ENCODE results near the gene SMC1B. TPM values are rescaled to one million over a fixed set of nuclear protein-coding genes. Genes with fewer than 3 reads are reported as not detected.
"Not testable (repeated sequence)": the region's sequence is repeated elsewhere in the genome, so short reads cannot be mapped to it uniquely, and the experiment has no call there.

Gene SMC1B
- total and polyA plus RNA-seq, 7 donors, result not detected

DNA sequence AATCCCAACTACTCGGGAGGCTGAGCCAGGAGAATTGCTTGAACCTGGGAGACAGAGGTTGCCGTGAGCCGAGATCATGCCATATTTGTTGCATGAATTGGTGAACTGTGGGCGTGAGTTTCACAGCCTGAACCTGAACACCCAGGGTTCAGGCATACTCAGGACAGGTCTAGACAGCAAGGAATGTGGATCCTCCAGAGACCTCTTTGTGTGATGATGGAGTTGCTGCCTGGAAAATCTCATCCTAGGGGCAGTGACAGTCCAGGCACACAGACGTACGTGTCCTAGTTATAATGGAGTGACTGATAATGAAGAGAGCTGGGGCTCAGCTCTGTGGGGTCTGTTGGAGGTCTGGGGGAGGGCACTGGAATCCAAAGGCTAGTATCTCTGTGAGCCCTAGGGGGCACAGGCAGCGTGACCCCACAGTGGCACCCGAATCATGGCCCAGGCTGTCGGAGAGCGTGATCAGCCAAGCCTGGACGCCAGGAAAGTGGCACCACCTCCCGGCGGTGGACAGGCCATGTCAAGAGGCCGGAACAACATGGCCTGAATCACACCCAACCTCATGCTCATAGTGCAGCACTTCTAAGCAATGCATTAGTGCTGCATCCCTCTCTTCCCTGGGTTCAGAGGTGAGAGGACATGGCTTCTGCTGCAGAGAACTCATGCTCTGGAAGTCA, 31.8 kb upstream of the SMC1B start:
- intact Hi-C loops (cut with DNase I), result no loop called here
- WGBS, 3 donors, result 84 to 88% (median 88%) methylated on average over 14 of the region's 14 CpGs
- TF ChIP-seq, protein P1, sequence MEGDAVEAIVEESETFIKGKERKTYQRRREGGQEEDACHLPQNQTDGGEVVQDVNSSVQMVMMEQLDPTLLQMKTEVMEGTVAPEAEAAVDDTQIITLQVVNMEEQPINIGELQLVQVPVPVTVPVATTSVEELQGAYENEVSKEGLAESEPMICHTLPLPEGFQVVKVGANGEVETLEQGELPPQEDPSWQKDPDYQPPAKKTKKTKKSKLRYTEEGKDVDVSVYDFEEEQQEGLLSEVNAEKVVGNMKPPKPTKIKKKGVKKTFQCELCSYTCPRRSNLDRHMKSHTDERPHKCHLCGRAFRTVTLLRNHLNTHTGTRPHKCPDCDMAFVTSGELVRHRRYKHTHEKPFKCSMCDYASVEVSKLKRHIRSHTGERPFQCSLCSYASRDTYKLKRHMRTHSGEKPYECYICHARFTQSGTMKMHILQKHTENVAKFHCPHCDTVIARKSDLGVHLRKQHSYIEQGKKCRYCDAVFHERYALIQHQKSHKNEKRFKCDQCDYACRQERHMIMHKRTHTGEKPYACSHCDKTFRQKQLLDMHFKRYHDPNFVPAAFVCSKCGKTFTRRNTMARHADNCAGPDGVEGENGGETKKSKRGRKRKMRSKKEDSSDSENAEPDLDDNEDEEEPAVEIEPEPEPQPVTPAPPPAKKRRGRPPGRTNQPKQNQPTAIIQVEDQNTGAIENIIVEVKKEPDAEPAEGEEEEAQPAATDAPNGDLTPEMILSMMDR (IDR thresholded peaks at IDR 0.05), result no peak

DNA sequence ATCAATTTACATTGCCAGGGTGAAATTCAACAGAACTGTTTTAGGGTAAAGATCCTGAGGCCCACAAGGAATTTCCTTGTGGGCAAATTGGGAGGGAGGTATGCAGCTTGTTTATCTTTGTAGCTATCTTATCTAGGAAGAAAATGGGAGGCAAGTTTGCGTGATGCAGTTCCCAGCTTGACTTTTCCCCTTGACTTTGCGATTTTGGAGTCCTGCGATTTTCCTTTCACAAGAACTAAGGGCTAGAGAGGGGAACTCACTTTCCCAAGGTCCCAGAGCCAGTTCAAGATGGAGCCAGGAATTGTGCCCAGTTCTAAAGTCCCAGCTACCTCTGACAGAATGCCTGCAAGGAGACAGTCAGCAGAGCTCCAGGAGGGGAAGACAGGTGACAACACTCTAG, 30.8 kb upstream of the SMC1B start:
- 91 to 97% (median 92%) methylated on average over 3 of the region's 3 CpGs for WGBS, 3 donors
- H3K27me3 ChIP-seq (ENCODE audit: insufficient read depth in 3 of 3, low read length in 2 of 3), result no peaks in the 10 kb centered on the region
- DNase-seq, result no peak
- H3K9me3 ChIP-seq, result no peaks in the 10 kb centered on the region
- TF ChIP-seq, protein P1 (IDR thresholded peaks at IDR 0.05), result no peak
- H3K36me3 ChIP-seq (ENCODE audit: insufficient read depth in 1 of 2, low read depth in 1 of 2), result no peaks in the 10 kb centered on the region
- H3K27ac ChIP-seq, result no peak overlapping the region
- intact Hi-C loops (cut with DNase I), result loop anchor here (5.0 kb wide), 2 partner anchors 63 to 108 kb away; no protein-coding TSS in a partner anchor
- no peaks in the 10 kb centered on the region for H3K4me1 ChIP-seq
- ATAC-seq, result no peak
- H3K4me3 ChIP-seq, result no peak overlapping the region

More for the DNA sequence above, 31.8 kb upstream of the SMC1B start:
- ATAC-seq (no peak), DNase-seq (peak in 1 of 2 donors; percentile 28)
- Histone ChIP-seq H3K36me3 (ENCODE audit: insufficient read depth in 1 of 2, low read depth in 1 of 2) (no peaks in the 10 kb centered on the region), H3K9me3 (no peaks in the 10 kb centered on the region), H3K27ac (no peak overlapping the region), H3K27me3 (ENCODE audit: insufficient read depth in 3 of 3, low read length in 2 of 3) (no peaks in the 10 kb centered on the region), H3K4me1 (no peaks in the 10 kb centered on the region), H3K4me3 (no peak overlapping the region)

DNA sequence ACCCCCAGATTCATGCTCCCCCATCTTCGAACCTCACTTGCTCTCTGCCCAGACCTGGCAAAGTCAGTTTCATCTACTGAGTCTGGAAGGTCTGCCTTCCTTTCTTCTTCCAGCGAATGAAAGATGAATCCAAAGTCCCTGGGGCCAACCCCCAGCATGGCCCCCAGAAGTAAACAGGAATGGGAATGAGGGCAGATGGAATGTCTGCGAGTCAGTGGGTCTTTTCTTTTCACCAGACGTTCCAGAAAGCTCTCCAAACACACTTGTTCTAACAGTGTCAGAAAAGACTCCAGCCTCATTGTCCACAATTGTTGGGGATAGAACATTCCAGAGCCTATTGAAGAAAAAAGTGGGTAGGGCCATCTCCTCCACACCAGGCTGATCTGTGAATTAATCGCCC, 28.7 kb upstream of the SMC1B start:
- ATAC-seq (no peak), DNase-seq (no peak)
- Histone ChIP-seq H3K27ac (no peak overlapping the region), H3K27me3 (ENCODE audit: insufficient read depth in 3 of 3, low read length in 2 of 3) (no peaks in the 10 kb centered on the region), H3K36me3 (ENCODE audit: insufficient read depth in 1 of 2, low read depth in 1 of 2) (no peaks in the 10 kb centered on the region), H3K9me3 (no peaks in the 10 kb centered on the region), H3K4me1 (no peaks in the 10 kb centered on the region), H3K4me3 (no peak overlapping the region)
- WGBS, 3 donors, result 75 to 87% (median 81%) methylated on average over 5 of the region's 5 CpGs
- intact Hi-C loops (cut with DNase I), result loop anchor here (5.0 kb wide), 2 partner anchors 65 to 110 kb away; no protein-coding TSS in a partner anchor
- TF ChIP-seq, protein P1 (IDR thresholded peaks at IDR 0.05), result no peak

DNA sequence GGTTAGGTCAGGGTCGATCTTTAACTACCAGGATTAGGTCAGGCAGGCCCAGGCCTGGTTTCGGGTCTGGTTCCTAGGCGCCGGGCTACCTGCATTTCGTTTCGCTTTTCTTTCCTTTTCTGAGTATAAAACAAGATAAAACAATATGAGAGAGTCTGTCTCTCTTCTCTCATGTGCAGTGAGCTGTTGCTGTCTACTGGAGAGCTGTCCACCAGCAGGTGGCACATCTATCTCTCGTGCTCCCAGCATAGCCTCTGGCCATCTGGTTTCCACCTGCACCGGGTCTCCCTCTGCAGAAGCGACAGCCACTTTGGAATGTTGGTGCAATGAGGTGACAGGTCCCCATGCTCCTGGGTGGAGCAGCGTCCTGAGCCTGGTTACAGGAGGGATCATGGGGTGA, 27.7 kb upstream of the SMC1B start:
- no peak overlapping the region for H3K27ac ChIP-seq
- H3K27me3 ChIP-seq (ENCODE audit: insufficient read depth in 3 of 3, low read length in 2 of 3), result no peaks in the 10 kb centered on the region
- ATAC-seq (peak; percentile 71 to 76 (median 74)), DNase-seq (peak; percentile 46 to 71)
- H3K4me1 ChIP-seq, result no peaks in the 10 kb centered on the region
- intact Hi-C loops (cut with DNase I), result loop anchor here (2.0 to 5.0 kb wide), 3 partner anchors 66 to 112 kb away; no protein-coding TSS in a partner anchor
- no peak overlapping the region for H3K4me3 ChIP-seq
- WGBS, 3 donors, result 32 to 39% (median 35%) methylated on average over 10 of the region's 10 CpGs
- TF ChIP-seq, protein P1 (IDR thresholded peaks at IDR 0.05), result peak; percentile 67
- H3K9me3 ChIP-seq, result no peaks in the 10 kb centered on the region
- no peaks in the 10 kb centered on the region for H3K36me3 ChIP-seq (ENCODE audit: insufficient read depth in 1 of 2, low read depth in 1 of 2)

DNA sequence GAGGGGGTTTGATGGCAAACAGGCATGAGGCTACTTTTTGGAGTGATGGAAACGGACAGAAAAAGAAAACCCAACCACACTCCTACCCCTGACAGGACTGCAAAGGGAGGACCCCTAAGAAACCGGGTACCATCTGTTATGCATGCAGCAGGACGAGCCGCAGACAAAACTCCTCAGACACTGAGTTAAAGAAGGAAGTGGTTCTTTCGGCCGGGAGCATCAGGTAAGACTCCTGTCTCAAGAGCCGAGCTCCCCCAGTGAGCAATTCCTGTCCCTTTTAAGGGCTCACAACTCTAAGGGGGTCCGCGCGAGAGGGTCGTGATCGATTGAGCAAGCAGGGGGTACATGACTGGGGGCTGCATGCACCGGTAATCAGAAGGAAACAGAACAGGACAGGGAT, 27.3 kb upstream of the SMC1B start:
- H3K4me1 ChIP-seq; H3K27me3 ChIP-seq (ENCODE audit: insufficient read depth in 3 of 3, low read length in 2 of 3); H3K36me3 ChIP-seq (ENCODE audit: insufficient read depth in 1 of 2, low read depth in 1 of 2); H3K27ac ChIP-seq; H3K9me3 ChIP-seq; H3K4me3 ChIP-seq; ATAC-seq: not testable (repeated sequence)
- peak in 1 of 2 donors; percentile 26 for DNase-seq
- intact Hi-C loops (cut with DNase I), result loop anchor here (2.0 to 5.0 kb wide), 3 partner anchors 67 to 112 kb away; no protein-coding TSS in a partner anchor
- WGBS, 3 donors, result 68 to 77% (median 69%) methylated on average over 13 of the region's 13 CpGs
